H9 (cell line): ENCODE data around the gene MND1. TPM values are rescaled to one million over a fixed set of nuclear protein-coding genes. Genes with fewer than 3 reads are reported as not detected.
A peak's percentile ranks its signal among the peaks of the same experiment; 100 is the strongest.

Experiments used
- DNase-seq: peaks from one replicate; pipeline ENCODE4 v3.0.0-alpha.2; 2017
- H2AFZ ChIP-seq: one replicate; pipeline ENCODE4 v1.6.1; 2013; ENCODE audit warnings: mild to moderate bottlenecking, low read length, control low read depth, moderate library complexity
- H2AK5ac ChIP-seq: 2 replicates; pipeline ENCODE4 v1.6.1; 2013; ENCODE audit warnings: low read length, control low read depth, mixed read lengths; ENCODE audit not compliant: insufficient read length
- H2BK120ac ChIP-seq: one replicate; pipeline ENCODE4 v1.6.1; 2013; ENCODE audit warnings: low read depth, mild to moderate bottlenecking, low read length, control low read depth, inconsistent platforms; ENCODE audit not compliant: poor library complexity, severe bottlenecking
- H2BK12ac ChIP-seq: 2 replicates; pipeline ENCODE4 v1.6.1; 2013; ENCODE audit warnings: low read length, control low read depth, mixed read lengths, low read depth; ENCODE audit not compliant: insufficient read length
- H2BK15ac ChIP-seq: 2 replicates; pipeline ENCODE4 v1.6.1; 2013; ENCODE audit warnings: low read depth, low read length, control low read depth
- H2BK20ac ChIP-seq: one replicate; pipeline ENCODE4 v1.6.1; 2013; ENCODE audit warnings: low read depth, mild to moderate bottlenecking, low read length, control low read depth, inconsistent platforms; ENCODE audit not compliant: poor library complexity, severe bottlenecking
- H2BK5ac ChIP-seq: 2 replicates; pipeline ENCODE4 v1.6.1; 2013; ENCODE audit warnings: low read length, control low read depth, mixed read lengths; ENCODE audit not compliant: insufficient read length
- H3K14ac ChIP-seq: 2 replicates; pipeline ENCODE4 v1.6.1; 2013; ENCODE audit warnings: low read length, control low read depth; ENCODE audit not compliant: insufficient read depth
- H3K18ac ChIP-seq: 2 replicates; pipeline ENCODE4 v1.6.1; 2013; ENCODE audit warnings: low read depth, mild to moderate bottlenecking, mixed read lengths, low read length, control low read depth; ENCODE audit not compliant: insufficient read length
- H3K23ac ChIP-seq: 2 replicates; pipeline ENCODE4 v1.6.1; 2013; ENCODE audit warnings: low read length, control low read depth, mixed read lengths, low read depth; ENCODE audit not compliant: insufficient read length
- H3K23me2 ChIP-seq: 2 replicates; pipeline ENCODE4 v1.6.1; 2013; ENCODE audit warnings: low read depth, mild to moderate bottlenecking, mixed read lengths, low read length, control low read depth; ENCODE audit not compliant: insufficient read length, poor library complexity, severe bottlenecking
- H3K27ac ChIP-seq: 2 replicates; pipeline ENCODE4 v1.5.1; 2013; ENCODE audit warnings: low read length, control low read depth, mixed read lengths, low read depth; ENCODE audit not compliant: insufficient read length
- H3K27me3 ChIP-seq: 2 replicates; pipeline ENCODE4 v1.6.1; 2013; ENCODE audit warnings: low read length, control low read depth, inconsistent platforms; ENCODE audit not compliant: insufficient read depth
- H3K4ac ChIP-seq: 2 replicates; pipeline ENCODE4 v1.6.1; 2013; ENCODE audit warnings: low read depth, mild to moderate bottlenecking, control low read depth, inconsistent platforms, low read length, moderate library complexity
- H3K4me1 ChIP-seq: 2 replicates; pipeline ENCODE4 v1.6.1; 2013; ENCODE audit warnings: low read length, control low read depth, inconsistent platforms; ENCODE audit not compliant: insufficient read depth
- H3K4me2 ChIP-seq: 2 replicates; pipeline ENCODE4 v1.6.1; 2013; ENCODE audit warnings: low read length, control low read depth, mixed read lengths; ENCODE audit not compliant: insufficient read length, insufficient read depth
- H3K56ac ChIP-seq: 2 replicates; pipeline ENCODE4 v1.6.1; 2013; ENCODE audit warnings: low read depth, mild to moderate bottlenecking, mixed read lengths, low read length, control low read depth; ENCODE audit not compliant: insufficient read length
- H3K79me1 ChIP-seq: 2 replicates; pipeline ENCODE4 v1.6.1; 2013; ENCODE audit warnings: low read depth, mild to moderate bottlenecking, moderate library complexity, low read length, control low read depth, inconsistent platforms; ENCODE audit not compliant: insufficient read depth, poor library complexity, severe bottlenecking
- H3K79me2 ChIP-seq: 2 replicates; pipeline ENCODE4 v1.6.1; 2013; ENCODE audit warnings: low read length, control low read depth, inconsistent platforms; ENCODE audit not compliant: insufficient read depth
- H3K9ac ChIP-seq: 2 replicates; pipeline ENCODE4 v1.6.1; 2013; ENCODE audit warnings: low read length, control low read depth, mixed read lengths; ENCODE audit not compliant: insufficient read length; ENCODE audit errors: extremely low read depth
- H3K9me3 ChIP-seq: one replicate; pipeline ENCODE4 v1.6.1; 2013; ENCODE audit warnings: low read depth, low read length, inconsistent platforms; ENCODE audit not compliant: control insufficient read depth
- H3T11ph ChIP-seq: one replicate; pipeline ENCODE4 v1.6.1; 2013; ENCODE audit warnings: mild to moderate bottlenecking, low read length, control low read depth, inconsistent platforms
- H4K20me1 ChIP-seq: one replicate; pipeline ENCODE4 v1.6.1; 2013; ENCODE audit not compliant: control insufficient read depth, insufficient read length, insufficient read depth
- H4K5ac ChIP-seq: 2 replicates; pipeline ENCODE4 v1.6.1; 2013; ENCODE audit warnings: low read depth, mild to moderate bottlenecking, mixed read lengths, low read length, control low read depth; ENCODE audit not compliant: insufficient read length
- H4K8ac ChIP-seq: replicated peaks from 2 replicates; pipeline ENCODE4 v1.6.1; 2013; ENCODE audit warnings: low read length, control low read depth, mixed read lengths, low read depth; ENCODE audit not compliant: insufficient read length
- H4K91ac ChIP-seq: 2 replicates; pipeline ENCODE4 v1.6.1; 2013; ENCODE audit warnings: low read depth, mild to moderate bottlenecking, moderate library complexity, mixed read lengths, low read length, control low read depth; ENCODE audit not compliant: insufficient read length
- H3K27ac Mint-ChIP-seq, 3 experiments: 2 replicates in 2 of 3; 3 replicates in 1 of 3; pipeline ENCODE4 v1.8.0; 2020 to 2021; ENCODE audit warnings: mixed read lengths in 3 of 3, mild to moderate bottlenecking in 1 of 3, moderate library complexity in 1 of 3
- H3K27me3 Mint-ChIP-seq: 2 replicates; pipeline ENCODE4 v1.8.0; 2021; ENCODE audit warnings: low read depth, mild to moderate bottlenecking, moderate library complexity, mixed read lengths
- H3K36me3 Mint-ChIP-seq, 3 experiments: 2 replicates in 2 of 3; 3 replicates in 1 of 3; pipeline ENCODE4 v1.8.0; 2020 to 2021; ENCODE audit warnings: low read depth in 3 of 3, mixed read lengths in 3 of 3; ENCODE audit not compliant: insufficient read depth in 1 of 3
- H3K4me1 Mint-ChIP-seq, 2 experiments: 2 replicates each; pipeline ENCODE4 v1.8.0; 2020; ENCODE audit warnings: mixed read lengths in 2 of 2
- H3K4me3 Mint-ChIP-seq, 2 experiments: 2 replicates in 1 of 2; 3 replicates in 1 of 2; pipeline ENCODE4 v1.8.0; 2020 to 2021; ENCODE audit warnings: mild to moderate bottlenecking in 2 of 2, mixed read lengths in 2 of 2, moderate library complexity in 1 of 2
- H3K9me3 Mint-ChIP-seq, 2 experiments: 2 replicates in 1 of 2; 3 replicates in 1 of 2; pipeline ENCODE4 v1.8.0; 2020; ENCODE audit warnings: mild to moderate bottlenecking in 2 of 2, mixed read lengths in 2 of 2, moderate library complexity in 1 of 2
- WGBS: extraction: QIAGEN DNeasy Blood & Tissue Kit; methylation state at CpG from one replicate; pipeline ENCODE4 v1.1.7; 2013; ENCODE audit warnings: missing lambda C conversion rate, low lambda C conversion rate, mixed read lengths; ENCODE audit not compliant: insufficient read length; ENCODE audit errors: extremely low coverage; 5-methylcytosine and 5-hydroxymethylcytosine counted together
- total RNA-seq: library from RNA; stranded (reverse); gene quantifications from 2 replicates; pipeline ENCODE4 v1.2.1, GENCODE V29; 2021
- TF ChIP-seq, protein P1 (sequence below): fragments of 200-600 bp; sonication (generic); conservative IDR thresholded peaks from 3 replicates; pipeline ENCODE4 v1.8.0; 2021; ENCODE audit warnings: antibody characterized with exemption, mild to moderate bottlenecking

Gene MND1
- total RNA-seq, 1 experiment from 2014 or later, result 21.0 TPM

DNA sequence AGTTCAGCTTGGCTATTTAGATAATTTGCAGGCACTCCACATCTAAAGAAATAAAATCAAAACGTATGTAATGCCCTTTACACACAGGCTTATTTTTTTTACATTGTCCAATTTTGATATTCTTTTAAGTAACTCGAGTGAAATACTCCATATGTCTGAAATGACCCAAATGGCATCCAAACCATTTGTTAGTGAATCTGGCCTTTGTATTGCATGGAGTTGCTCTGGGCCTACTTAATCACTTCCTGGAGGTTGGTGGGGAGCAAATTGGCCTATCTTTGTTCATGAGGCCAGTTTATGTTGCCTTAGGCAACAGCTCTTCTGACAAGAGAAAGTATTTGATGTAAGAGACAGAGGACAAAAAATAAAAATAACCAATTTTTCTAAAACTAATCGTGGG is 74.1 kb downstream of the MND1 start:
- H3K36me3 Mint-ChIP-seq, result peaks cover 0 to 10% (median 0%) of the 10 kb centered on the region in 3 experiments; a peak in 2 of 7 replicates
- peaks cover 12 to 14% of the 10 kb centered on the region in 2 experiments for H3K4me1 Mint-ChIP-seq

More for the DNA sequence above, 74.1 kb downstream of the MND1 start:
- Histone ChIP-seq H2BK12ac (no peak overlapping the region), H3K18ac (no peak overlapping the region), H2BK5ac (no peak overlapping the region), H3K79me2 (no peaks in the 10 kb centered on the region), H4K8ac (no peak overlapping the region), H2BK15ac (no peak overlapping the region), H3K56ac (no peak overlapping the region), H3K9me3 (no peaks in the 10 kb centered on the region), H2BK120ac (no peak overlapping the region), H3K14ac (no peak overlapping the region), H3K79me1 (no peaks in the 10 kb centered on the region), H3K4ac (no peak overlapping the region), H3K27me3 (no peaks in the 10 kb centered on the region), H3K4me1 (no peaks in the 10 kb centered on the region), H2AK5ac (no peak overlapping the region), H3K27ac (no peak overlapping the region), H4K5ac (no peak overlapping the region), H3K4me2 (no peak overlapping the region), H3T11ph (no peak overlapping the region), H2BK20ac (no peak overlapping the region), H3K23me2 (no peaks in the 10 kb centered on the region), H2AFZ (no peak overlapping the region), H3K9ac (no peak overlapping the region), H3K23ac (no peak overlapping the region), H4K20me1 (no peaks in the 10 kb centered on the region), H4K91ac (no peak overlapping the region)
- Mint-ChIP-seq H3K4me3 (no peak overlapping the region), H3K27ac (peak overlapping the region; percentile 6 to 53 (median 14); a peak in 3 of 7 replicates), H3K9me3 (no peaks in the 10 kb centered on the region), H3K27me3 (no peaks in the 10 kb centered on the region)
- no CpG with 5 or more reads among the region's 3 CpGs for WGBS
- peak; percentile 40 for DNase-seq
- TF ChIP-seq, protein P1, sequence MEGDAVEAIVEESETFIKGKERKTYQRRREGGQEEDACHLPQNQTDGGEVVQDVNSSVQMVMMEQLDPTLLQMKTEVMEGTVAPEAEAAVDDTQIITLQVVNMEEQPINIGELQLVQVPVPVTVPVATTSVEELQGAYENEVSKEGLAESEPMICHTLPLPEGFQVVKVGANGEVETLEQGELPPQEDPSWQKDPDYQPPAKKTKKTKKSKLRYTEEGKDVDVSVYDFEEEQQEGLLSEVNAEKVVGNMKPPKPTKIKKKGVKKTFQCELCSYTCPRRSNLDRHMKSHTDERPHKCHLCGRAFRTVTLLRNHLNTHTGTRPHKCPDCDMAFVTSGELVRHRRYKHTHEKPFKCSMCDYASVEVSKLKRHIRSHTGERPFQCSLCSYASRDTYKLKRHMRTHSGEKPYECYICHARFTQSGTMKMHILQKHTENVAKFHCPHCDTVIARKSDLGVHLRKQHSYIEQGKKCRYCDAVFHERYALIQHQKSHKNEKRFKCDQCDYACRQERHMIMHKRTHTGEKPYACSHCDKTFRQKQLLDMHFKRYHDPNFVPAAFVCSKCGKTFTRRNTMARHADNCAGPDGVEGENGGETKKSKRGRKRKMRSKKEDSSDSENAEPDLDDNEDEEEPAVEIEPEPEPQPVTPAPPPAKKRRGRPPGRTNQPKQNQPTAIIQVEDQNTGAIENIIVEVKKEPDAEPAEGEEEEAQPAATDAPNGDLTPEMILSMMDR, result no peak
